Tibial nerve (tissue), 4 donors: ENCODE results near the gene OSTM1. TPM values are rescaled to one million over a fixed set of nuclear protein-coding genes. Genes with fewer than 3 reads are reported as not detected.

Experiments
- DNase-seq, 2 donors: peaks; one replicate each; pipeline ENCODE4 v3.0.0-alpha.2; 2019; ENCODE audit warnings: low spot score in 2 of 2
- H3K27ac ChIP-seq, 4 donors: fragments of 200-600 bp; sonication (generic) in 3 of 4; one replicate each; pipeline ENCODE4 v1.5.1; 2017 to 2019; ENCODE audit warnings: mild to moderate bottlenecking in 1 of 4
- H3K27me3 ChIP-seq, 2 donors: fragments of 200-600 bp; sonication (generic) in 1 of 2; one replicate each; pipeline versions ENCODE4 v1.5.1 to v1.6.0; 2017 to 2019
- H3K36me3 ChIP-seq, 3 donors: fragments of 200-600 bp; sonication (generic); one replicate each; pipeline ENCODE4 v1.5.1; 2018 to 2019
- H3K4me1 ChIP-seq, 4 donors: fragments of 200-600 bp; sonication (generic) in 3 of 4; one replicate each; pipeline ENCODE4 v1.5.1; 2017 to 2019
- H3K4me3 ChIP-seq, 4 donors: fragments of 200-600 bp; sonication (generic) in 3 of 4; one replicate each; pipeline ENCODE4 v1.5.1; 2017 to 2019; ENCODE audit warnings: mild to moderate bottlenecking in 1 of 4, moderate library complexity in 1 of 4
- H3K9me3 ChIP-seq, 4 donors: fragments of 200-600 bp; sonication (generic) in 3 of 4; one replicate each; pipeline ENCODE4 v1.5.1; 2017 to 2019
- EP300 ChIP-seq, 2 donors: sonication (generic); formaldehyde crosslinking; IDR thresholded peaks; one replicate each; pipeline ENCODE4 v1.6.1; 2017; ENCODE audit warnings: antibody characterized with exemption in 2 of 2, mild to moderate bottlenecking in 1 of 2
- POLR2A ChIP-seq, 2 donors: fragments of 450-650 bp; IDR thresholded peaks; one replicate each; pipeline ENCODE4 v1.6.1; 2017; ENCODE audit warnings: antibody characterized with exemption in 2 of 2, mild to moderate bottlenecking in 2 of 2, moderate library complexity in 2 of 2
- WGBS, 2 donors: methylation state at CpG; one replicate each; pipeline ENCODE4 v1.1.5; 2018; 5-methylcytosine and 5-hydroxymethylcytosine counted together
- total RNA-seq, 4 donors: library from RNA; depleted of rRNA; stranded (reverse); fragments of >200 nt; gene quantifications; one replicate each; pipeline ENCODE4 v1.1.0, GENCODE V29; 2016
- TF ChIP-seq, protein P1 (sequence below), 5 experiments: fragments of 200-600 bp in 3 of 5; fragments of 450-650 bp in 2 of 5; sonication (generic) in 3 of 5; IDR thresholded peaks; one replicate each; pipeline ENCODE4 v1.5.1; 2016 to 2019; ENCODE audit warnings: antibody characterized with exemption in 5 of 5, mild to moderate bottlenecking in 3 of 5, moderate library complexity in 2 of 5

Gene OSTM1
- total RNA-seq, 4 donors from 2014 or later = 49.8 to 136 (median 96.0) TPM

DNA sequence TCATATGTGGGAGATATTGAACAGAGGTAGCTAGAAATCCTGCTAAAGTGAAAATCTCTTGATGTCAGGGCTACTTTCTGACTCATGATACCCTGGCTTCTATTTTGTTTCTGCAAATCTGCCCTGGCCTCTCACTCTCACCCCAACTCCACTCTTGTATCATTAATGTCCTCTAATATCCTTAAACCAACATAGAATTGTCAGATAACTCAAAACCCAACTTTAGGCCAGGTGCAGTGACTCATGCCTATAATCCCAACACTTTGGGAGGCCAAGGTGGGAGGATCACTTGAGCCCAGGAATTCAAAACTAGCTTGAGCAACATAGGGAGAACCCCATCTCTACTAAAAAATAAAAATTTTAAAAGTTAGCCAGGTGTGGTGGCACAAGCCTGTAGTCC is 33.8 kb upstream of the OSTM1 start:
- H3K27me3 ChIP-seq = peaks cover 0 to 28% of the 10 kb centered on the region in 2 donors
- peaks cover 0 to 3% (median under 1%) of the 10 kb centered on the region in 4 donors for H3K4me1 ChIP-seq
- H3K36me3 ChIP-seq = no peaks in the 10 kb centered on the region
- no peaks in the 10 kb centered on the region for H3K9me3 ChIP-seq
- TF ChIP-seq POLR2A (IDR thresholded peaks at IDR 0.05) = no peak
- TF ChIP-seq, protein P1, sequence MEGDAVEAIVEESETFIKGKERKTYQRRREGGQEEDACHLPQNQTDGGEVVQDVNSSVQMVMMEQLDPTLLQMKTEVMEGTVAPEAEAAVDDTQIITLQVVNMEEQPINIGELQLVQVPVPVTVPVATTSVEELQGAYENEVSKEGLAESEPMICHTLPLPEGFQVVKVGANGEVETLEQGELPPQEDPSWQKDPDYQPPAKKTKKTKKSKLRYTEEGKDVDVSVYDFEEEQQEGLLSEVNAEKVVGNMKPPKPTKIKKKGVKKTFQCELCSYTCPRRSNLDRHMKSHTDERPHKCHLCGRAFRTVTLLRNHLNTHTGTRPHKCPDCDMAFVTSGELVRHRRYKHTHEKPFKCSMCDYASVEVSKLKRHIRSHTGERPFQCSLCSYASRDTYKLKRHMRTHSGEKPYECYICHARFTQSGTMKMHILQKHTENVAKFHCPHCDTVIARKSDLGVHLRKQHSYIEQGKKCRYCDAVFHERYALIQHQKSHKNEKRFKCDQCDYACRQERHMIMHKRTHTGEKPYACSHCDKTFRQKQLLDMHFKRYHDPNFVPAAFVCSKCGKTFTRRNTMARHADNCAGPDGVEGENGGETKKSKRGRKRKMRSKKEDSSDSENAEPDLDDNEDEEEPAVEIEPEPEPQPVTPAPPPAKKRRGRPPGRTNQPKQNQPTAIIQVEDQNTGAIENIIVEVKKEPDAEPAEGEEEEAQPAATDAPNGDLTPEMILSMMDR (IDR thresholded peaks at IDR 0.05) = no peak
- TF ChIP-seq EP300 (IDR thresholded peaks at IDR 0.05) = no peak
- no peak overlapping the region for H3K4me3 ChIP-seq
- DNase-seq = no peak
- H3K27ac ChIP-seq = no peak overlapping the region

DNA sequence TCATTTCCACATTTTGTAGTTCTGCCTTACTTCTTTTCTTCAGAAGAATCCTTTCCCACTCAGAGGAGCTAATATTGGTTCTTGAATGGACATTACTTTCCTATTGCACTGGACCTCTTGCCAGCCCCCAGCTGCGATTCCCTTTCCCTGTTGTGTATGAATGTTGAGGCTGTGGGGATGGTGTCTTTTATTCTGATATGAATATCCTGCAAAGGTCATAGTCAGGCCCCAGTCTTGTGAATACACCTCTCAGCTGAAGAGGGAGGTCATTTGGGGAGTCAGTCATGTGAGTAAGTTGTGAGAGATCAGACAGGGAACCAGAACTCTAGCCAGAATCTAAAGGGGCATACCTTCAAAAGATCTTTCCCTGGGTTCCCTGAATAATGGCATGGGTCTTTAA is 32.6 kb upstream of the OSTM1 start:
- H3K36me3 ChIP-seq = no peaks in the 10 kb centered on the region
- DNase-seq = no peak
- H3K4me1 ChIP-seq = no peaks in the 10 kb centered on the region
- 90 to 95% methylated on average over 1 of the region's 1 CpG for whole genome bisulfite sequencing, 2 donors
- no peak overlapping the region for H3K4me3 ChIP-seq
- no peaks in the 10 kb centered on the region for H3K9me3 ChIP-seq
- H3K27me3 ChIP-seq = peaks cover 0 to 22% of the 10 kb centered on the region in 2 donors
- TF ChIP-seq EP300 (IDR thresholded peaks at IDR 0.05) (no peak), POLR2A (IDR thresholded peaks at IDR 0.05) (no peak)
- TF ChIP-seq, protein P1 (IDR thresholded peaks at IDR 0.05) = no peak
- no peak overlapping the region for H3K27ac ChIP-seq

DNA sequence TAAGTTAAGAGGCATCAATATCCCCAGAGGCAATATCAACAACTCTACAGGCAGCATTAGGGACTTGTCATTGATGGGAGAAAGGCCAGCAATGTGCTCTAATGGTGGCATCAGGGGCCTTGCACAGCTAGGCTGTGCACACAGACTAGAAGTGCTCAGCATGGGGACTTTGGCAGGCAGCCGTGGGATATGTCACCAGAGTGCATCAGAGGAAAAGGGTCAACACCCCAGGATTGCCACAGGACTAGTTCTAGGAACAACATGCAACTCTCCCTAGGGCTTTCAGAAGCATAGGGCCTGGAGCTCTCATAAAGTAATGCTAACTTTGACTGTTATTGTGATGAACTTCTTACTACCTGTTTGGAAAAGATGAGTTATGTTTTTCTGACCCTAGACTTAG is 32.2 kb upstream of the OSTM1 start:
- Histone ChIP-seq H3K36me3 (no peaks in the 10 kb centered on the region), H3K4me3 (no peak overlapping the region), H3K4me1 (no peaks in the 10 kb centered on the region), H3K27ac (no peak overlapping the region), H3K9me3 (no peaks in the 10 kb centered on the region), H3K27me3 (peaks cover 0 to 20% of the 10 kb centered on the region in 2 donors)
- WGBS, 2 donors = 64 to 67% methylated on average over 1 of the region's 1 CpG
- DNase-seq = no peak
- TF ChIP-seq, protein P1 (IDR thresholded peaks at IDR 0.05) = no peak
- TF ChIP-seq POLR2A (IDR thresholded peaks at IDR 0.05) (no peak), EP300 (IDR thresholded peaks at IDR 0.05) (no peak)

DNA sequence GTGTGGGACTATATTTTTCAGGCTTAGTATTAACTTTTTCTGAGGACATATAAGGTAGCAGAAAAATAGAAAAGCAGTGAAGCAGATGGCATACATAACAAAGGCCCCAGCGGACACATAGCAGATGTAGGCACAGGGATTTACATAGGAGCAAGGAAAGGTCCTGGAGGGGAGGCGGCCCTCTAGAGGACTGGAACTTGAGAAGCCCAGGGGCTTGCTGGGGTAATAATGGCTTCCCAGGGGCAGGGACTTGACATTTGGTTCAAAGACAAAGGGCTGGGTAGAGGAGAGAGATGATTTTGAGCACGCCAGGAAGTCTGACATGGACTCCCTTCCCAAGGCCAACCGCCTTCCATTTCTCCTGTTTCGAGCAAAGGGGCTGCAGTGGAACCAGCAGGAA is 31.7 kb upstream of the OSTM1 start:
- 92 to 94% methylated on average over 5 of the region's 5 CpGs for whole genome bisulfite sequencing, 2 donors
- no peak for TF ChIP-seq EP300 (IDR thresholded peaks at IDR 0.05)
- no peak for TF ChIP-seq POLR2A (IDR thresholded peaks at IDR 0.05)
- TF ChIP-seq, protein P1 (IDR thresholded peaks at IDR 0.05) = no peak
- Histone ChIP-seq H3K4me1 (no peaks in the 10 kb centered on the region), H3K9me3 (no peaks in the 10 kb centered on the region), H3K36me3 (no peaks in the 10 kb centered on the region), H3K27ac (no peak overlapping the region), H3K4me3 (no peak overlapping the region), H3K27me3 (peaks cover 0 to 16% of the 10 kb centered on the region in 2 donors)
- DNase-seq = no peak

DNA sequence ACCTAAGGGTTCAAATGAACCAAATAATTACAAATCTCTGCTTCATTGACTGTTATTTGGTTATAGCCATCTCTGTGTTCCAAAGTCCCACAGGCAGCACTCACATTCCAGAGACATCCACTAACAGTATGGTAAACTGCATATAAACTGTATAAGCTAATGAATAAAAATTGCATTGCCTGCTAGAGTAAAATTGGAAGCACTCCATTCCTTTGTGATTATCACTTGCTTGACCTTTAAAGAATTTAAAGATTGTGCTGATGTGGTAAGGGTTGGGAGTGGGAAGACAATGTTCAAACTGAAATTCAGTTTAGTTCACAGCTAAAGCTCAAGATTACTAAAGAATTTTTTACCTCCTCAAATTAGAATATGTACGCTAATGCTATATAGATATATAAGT is 31.0 kb upstream of the OSTM1 start:
- no peaks in the 10 kb centered on the region for H3K4me1 ChIP-seq
- peaks cover 0 to 16% of the 10 kb centered on the region in 2 donors for H3K27me3 ChIP-seq
- 65 to 69% methylated on average over 1 of the region's 1 CpG for WGBS, 2 donors
- no peak for DNase-seq
- H3K4me3 ChIP-seq = no peak overlapping the region
- TF ChIP-seq, protein P1 (IDR thresholded peaks at IDR 0.05) = no peak
- TF ChIP-seq POLR2A (IDR thresholded peaks at IDR 0.05) (no peak), EP300 (IDR thresholded peaks at IDR 0.05) (no peak)
- no peaks in the 10 kb centered on the region for H3K36me3 ChIP-seq
- no peak overlapping the region for H3K27ac ChIP-seq
- no peaks in the 10 kb centered on the region for H3K9me3 ChIP-seq
